D721Med (cell line): ENCODE measurements around the gene NUDC.

Experiments
- DNase-seq: peaks from one replicate; pipeline ENCODE4 v3.0.0; 2011; ENCODE audit warnings: low spot score; ENCODE audit not compliant: insufficient read length
- FAIRE-seq: peaks from 2 replicates; lab custom pipeline; 2011; peaks lifted over from hg19 to GRCh38; lab: Jason Lieb, UNC
- CTCF ChIP-seq: IDR thresholded peaks from 2 replicates; pipeline ENCODE4 v1.5.1; 2012; ENCODE audit warnings: mild to moderate bottlenecking, control low read depth; ENCODE audit not compliant: insufficient read depth; ENCODE audit errors: missing control alignments

The NUDC gene

DNA sequence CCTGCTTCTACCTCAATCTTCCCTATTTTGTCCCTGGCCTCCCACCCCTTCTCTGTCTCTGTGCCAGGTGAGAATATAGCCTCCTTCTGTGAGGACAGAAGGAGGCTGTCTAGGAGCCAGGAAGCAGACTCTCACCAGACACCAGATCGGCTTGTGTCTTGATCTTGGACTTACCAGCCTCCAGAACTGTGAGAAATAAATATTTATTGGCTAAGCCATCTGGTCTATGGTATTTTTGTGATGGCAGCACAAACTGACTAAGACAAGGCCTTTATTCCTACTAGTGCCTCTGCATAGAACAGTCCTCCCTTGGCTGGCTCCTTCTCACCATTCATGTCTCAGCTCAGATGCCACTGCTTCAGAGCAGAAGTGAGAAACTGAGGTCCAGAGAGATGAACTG lies 33.3 kb upstream of the NUDC start:
- TF ChIP-seq CTCF: no peak
- DNase-seq (no peak), FAIRE-seq (no peak)

DNA sequence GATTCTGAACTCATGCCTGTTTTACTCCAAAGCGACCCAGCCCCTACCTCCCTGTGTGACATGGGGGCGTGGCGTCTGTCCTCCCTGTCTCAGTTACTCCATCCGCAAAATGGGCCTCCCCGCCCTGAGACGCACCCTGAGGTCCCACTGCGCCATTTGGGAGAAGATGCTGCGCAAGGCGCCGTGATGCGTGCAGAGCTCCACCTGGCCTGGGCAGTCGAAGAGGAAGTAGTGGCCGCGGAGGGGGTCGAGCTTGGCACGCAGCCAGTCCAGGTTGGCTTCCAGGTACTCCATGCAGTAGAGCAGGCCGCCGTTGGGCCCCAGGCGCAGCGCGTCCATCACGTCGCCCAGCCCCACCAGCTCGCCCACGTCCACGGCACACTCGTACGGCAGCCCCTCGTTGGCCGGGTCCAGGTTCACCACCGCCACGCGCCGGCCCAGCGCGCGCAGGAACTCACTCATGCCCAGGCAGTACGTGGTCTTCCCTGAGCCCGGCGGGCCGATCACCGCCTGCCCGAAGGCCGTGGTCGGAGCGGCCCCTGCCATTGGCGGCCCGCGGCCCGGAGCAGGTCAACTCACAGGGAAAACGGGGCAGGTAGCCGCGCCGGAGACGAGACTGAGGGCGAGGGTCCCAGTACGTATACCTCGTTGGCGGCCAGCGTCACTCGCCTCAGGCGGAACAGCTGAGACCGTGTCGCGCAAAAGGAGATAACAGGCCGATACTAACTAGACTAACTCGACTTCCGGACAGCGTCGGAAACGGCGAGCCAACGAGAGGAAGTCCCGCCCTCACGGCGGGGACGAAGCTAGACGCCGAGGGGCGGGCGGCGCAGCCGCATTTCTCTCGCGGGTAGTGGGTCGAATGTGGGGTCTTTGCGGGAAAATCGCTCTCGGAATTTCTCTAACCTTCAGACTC lies 31.7 kb upstream of the NUDC start, which contains the start of gene GPN2:
TSS of gene GPN2 (minus strand) at position 733 of the 916 bp plus-strand sequence. CDS start at position 546, 187 bp downstream.
- FAIRE-seq: no peak
- peak; percentile 73 for DNase-seq
- TF ChIP-seq CTCF: no peak

- TF ChIP-seq CTCF: no peak
- FAIRE-seq (no peak), DNase-seq (no peak)
Observed at GRCh38 chr1:26890467-26890796, 31.1 kb upstream of the NUDC start.

DNA sequence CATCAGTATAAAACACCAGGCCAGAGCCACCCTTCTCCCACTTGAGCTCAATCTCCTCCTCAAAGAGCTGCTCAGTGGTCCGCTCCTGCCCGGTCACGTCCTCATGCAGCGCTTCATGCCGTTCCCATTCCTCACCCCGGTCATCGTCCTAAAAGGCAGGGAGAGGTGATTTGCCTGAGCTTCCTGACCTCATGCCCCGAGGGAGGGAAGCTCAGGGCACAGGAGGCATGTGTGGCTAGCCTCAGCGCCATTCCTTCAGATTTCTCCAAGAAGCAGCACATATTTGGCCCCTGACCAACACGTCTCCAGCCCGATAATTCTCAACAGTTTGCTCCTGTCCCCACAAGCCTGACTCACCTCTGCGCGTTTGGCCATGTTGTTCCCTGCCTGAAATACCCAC lies 27.3 kb upstream of the NUDC start:
- TF ChIP-seq CTCF: no peak
- no peak for DNase-seq
- FAIRE-seq: no peak

GRCh38 chr1:26897351-26897750 lies 24.2 kb upstream of the NUDC start:
- FAIRE-seq: no peak
- no peak for DNase-seq
- no peak for TF ChIP-seq CTCF

GRCh38 chr1:26900001-26900814 lies 21.3 kb upstream of the NUDC start, which contains the start of gene GPATCH3:
GPATCH3 (minus strand) TSS chr1:26900467; CDS start chr1:26900442, 25 bp downstream.
- no peak for TF ChIP-seq CTCF
- FAIRE-seq (no peak), DNase-seq (peak; percentile 70)
